Transverse colon (tissue), 4 donors: ENCODE measurements around the gene ZNF595.

ENCODE experiments used
- CTCF ChIP-seq, 5 experiments: fragments of 200-600 bp in 3 of 5; fragments of 450-650 bp in 2 of 5; sonication (generic) in 3 of 5; IDR thresholded peaks; 1 replicate in 2 of 5; 2 replicates in 3 of 5; pipeline ENCODE4 v1.5.1; 2016 to 2017; ENCODE audit warnings: antibody characterized with exemption in 5 of 5, inconsistent platforms in 3 of 5, mild to moderate bottlenecking in 2 of 5, moderate library complexity in 1 of 5
- EP300 ChIP-seq: sonication (generic); formaldehyde crosslinking; IDR thresholded peaks from one replicate; pipeline ENCODE4 v1.6.1; 2017; ENCODE audit warnings: antibody characterized with exemption, low read depth
- POLR2A ChIP-seq: fragments of 450-650 bp; IDR thresholded peaks from one replicate; pipeline ENCODE4 v1.6.1; 2016; ENCODE audit warnings: antibody characterized with exemption, mild to moderate bottlenecking, moderate library complexity
- POLR2AphosphoS5 ChIP-seq, 3 donors: sonication (generic); formaldehyde crosslinking; IDR thresholded peaks; one replicate each; pipeline ENCODE4 v1.6.1; 2016; ENCODE audit warnings: antibody characterized with exemption in 3 of 3

GRCh38 chr4:85951-86350 lies 32.8 kb downstream of the ZNF595 start:
- no peak for TF ChIP-seq EP300
- no peak for TF ChIP-seq POLR2A
- no peak for TF ChIP-seq CTCF (IDR thresholded peaks at IDR 0.05)
- TF ChIP-seq POLR2AphosphoS5 (IDR thresholded peaks at IDR 0.05) = no peak
